ENCODE results near the gene RXFP4. TPM values are rescaled to one million over a fixed set of nuclear protein-coding genes. Genes with fewer than 3 reads are reported as not detected.

Gene RXFP4
- total and polyA plus RNA-seq, 9 of the 15 experiments (the other 6 are each of a cell fraction or from before 2014, with no cell fraction given) = 0.64 TPM; not detected in 8

DNA sequence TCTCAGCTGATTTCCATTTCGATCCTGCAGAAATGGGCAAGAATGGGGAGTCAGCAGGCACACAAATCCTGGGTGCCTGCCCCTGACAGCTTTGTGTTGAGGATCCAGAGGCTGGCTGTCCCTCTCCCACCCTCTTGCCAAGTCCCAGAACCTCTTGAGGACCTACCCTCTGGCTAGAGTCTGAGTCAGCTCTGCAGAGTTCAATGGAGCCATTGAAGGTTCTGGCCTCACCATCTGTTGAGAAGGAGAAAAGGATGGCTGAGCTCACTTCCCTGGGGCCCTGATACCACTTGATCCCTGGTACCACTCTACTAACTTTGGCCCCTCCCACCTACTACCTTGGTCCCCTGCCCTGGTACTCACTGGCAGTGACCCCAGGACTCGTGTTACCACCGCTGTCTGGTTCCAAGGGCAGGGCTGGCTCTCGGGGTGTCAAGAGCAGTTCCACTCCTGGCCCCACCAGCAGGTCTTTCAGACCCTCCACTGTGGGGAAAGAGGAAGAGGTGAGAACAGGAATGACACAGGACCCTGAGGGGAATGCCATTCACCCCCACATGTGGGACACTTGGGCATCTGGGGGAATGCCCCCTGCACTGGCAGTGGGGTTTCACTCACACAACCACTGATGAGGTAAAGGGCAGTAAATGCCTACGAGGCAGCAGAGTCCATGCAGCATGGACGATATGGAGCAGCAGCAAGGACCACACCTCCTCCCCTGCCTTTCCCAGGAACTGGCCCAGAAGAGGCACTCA is 10.5 kb downstream of the RXFP4 start (continued):
- TF ChIP-seq ZNF146 (CRISPR knock-in tag; IDR thresholded peaks at IDR 0.05; ENCODE audit: unreplicated experiment) (no peak), SAFB (IDR thresholded peaks at IDR 0.05; ENCODE audit: borderline replicate concordance, low read depth, low read length) (no peak)
- TF ChIP-seq, protein P1, sequence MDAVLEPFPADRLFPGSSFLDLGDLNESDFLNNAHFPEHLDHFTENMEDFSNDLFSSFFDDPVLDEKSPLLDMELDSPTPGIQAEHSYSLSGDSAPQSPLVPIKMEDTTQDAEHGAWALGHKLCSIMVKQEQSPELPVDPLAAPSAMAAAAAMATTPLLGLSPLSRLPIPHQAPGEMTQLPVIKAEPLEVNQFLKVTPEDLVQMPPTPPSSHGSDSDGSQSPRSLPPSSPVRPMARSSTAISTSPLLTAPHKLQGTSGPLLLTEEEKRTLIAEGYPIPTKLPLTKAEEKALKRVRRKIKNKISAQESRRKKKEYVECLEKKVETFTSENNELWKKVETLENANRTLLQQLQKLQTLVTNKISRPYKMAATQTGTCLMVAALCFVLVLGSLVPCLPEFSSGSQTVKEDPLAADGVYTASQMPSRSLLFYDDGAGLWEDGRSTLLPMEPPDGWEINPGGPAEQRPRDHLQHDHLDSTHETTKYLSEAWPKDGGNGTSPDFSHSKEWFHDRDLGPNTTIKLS (IDR thresholded peaks at IDR 0.05; ENCODE audit: borderline replicate concordance, low read depth) = no peak

DNA sequence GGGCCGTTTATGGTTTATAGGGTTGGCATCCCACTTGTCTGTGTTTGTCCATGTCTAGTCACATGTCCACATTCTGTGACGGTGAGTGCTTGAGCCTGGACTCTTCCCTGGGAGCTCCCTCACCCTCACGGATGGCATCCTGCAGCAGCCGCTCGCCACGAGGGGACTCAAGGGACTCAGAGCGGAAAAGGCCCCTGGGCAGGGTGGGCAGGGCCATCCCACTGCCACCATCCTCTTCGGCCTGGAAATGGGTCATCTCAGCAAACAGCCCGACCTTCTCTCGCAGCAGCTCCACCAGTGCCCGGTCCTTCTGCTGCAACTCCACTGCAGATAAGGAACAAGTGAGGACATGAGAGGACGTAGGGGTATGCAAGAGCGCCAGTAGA is 11.1 kb downstream of the RXFP4 start:
- FAIRE-seq = no peak
- Histone ChIP-seq H2AFZ (ENCODE audit: low read depth, low read length) (no peak overlapping the region), H3K27ac (ENCODE audit: extremely low read depth, low read depth, low read length) (no peak overlapping the region), H3K9me1 (ENCODE audit: control insufficient read depth, insufficient read depth, low read length) (peaks cover 4% of the 10 kb centered on the region), H3K4me1 (replicated peaks in 1 of 2; ENCODE audit: control insufficient read depth in 2 of 2, insufficient read depth in 2 of 2, low read length in 2 of 2) (no peaks in the 10 kb centered on the region; a peak in 1 of 5 replicates), H3K36me3 (ENCODE audit: control insufficient read depth, insufficient read depth, low read length) (peaks cover 84% of the 10 kb centered on the region), H3K4me3 (no peak overlapping the region), H3K79me2 (ENCODE audit: control insufficient read depth, insufficient read depth, low read length) (no peaks in the 10 kb centered on the region), H3K27me3 (ENCODE audit: control insufficient read depth in 2 of 2, insufficient read depth in 2 of 2, low read length in 2 of 2) (no peaks in the 10 kb centered on the region), H3K4me2 (ENCODE audit: insufficient read depth, low read length) (no peak overlapping the region), H3K9me3 (replicated peaks; ENCODE audit: control insufficient read depth, insufficient read depth, low read depth, low read length) (no peaks in the 10 kb centered on the region), H4K20me1 (replicated peaks; ENCODE audit: control insufficient read depth, insufficient read depth, low read length) (no peaks in the 10 kb centered on the region), H3K9ac (ENCODE audit: insufficient read depth in 1 of 2, low read depth in 2 of 2, low read length in 2 of 2) (no peak overlapping the region)
- ChIA-PET POLR2A (interaction anchor here (0.6 to 1.2 kb wide), 3 partner anchors 11 to 294 kb away, joined by 3 read pairs; no protein-coding TSS in a partner anchor), CTCF (ENCODE audit: low intra/inter-chr PET ratio) (no interaction called here)
- intact Hi-C loops (cut with micrococcal nuclease) = no loop called here
- in situ Hi-C loops (cut with MboI) = no loop called here
- DNase-seq (ENCODE audit: extremely low read depth in 1 of 4, low spot score in 3 of 4) = no peak
- TF ChIP-seq, protein P2, sequence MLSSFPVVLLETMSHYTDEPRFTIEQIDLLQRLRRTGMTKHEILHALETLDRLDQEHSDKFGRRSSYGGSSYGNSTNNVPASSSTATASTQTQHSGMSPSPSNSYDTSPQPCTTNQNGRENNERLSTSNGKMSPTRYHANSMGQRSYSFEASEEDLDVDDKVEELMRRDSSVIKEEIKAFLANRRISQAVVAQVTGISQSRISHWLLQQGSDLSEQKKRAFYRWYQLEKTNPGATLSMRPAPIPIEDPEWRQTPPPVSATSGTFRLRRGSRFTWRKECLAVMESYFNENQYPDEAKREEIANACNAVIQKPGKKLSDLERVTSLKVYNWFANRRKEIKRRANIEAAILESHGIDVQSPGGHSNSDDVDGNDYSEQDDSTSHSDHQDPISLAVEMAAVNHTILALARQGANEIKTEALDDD (IDR thresholded peaks at IDR 0.05) = no peak
- TF ChIP-seq RBM15 (IDR thresholded peaks at IDR 0.05; ENCODE audit: insufficient read depth, low read length) = no peak
- TF ChIP-seq, protein P3, sequence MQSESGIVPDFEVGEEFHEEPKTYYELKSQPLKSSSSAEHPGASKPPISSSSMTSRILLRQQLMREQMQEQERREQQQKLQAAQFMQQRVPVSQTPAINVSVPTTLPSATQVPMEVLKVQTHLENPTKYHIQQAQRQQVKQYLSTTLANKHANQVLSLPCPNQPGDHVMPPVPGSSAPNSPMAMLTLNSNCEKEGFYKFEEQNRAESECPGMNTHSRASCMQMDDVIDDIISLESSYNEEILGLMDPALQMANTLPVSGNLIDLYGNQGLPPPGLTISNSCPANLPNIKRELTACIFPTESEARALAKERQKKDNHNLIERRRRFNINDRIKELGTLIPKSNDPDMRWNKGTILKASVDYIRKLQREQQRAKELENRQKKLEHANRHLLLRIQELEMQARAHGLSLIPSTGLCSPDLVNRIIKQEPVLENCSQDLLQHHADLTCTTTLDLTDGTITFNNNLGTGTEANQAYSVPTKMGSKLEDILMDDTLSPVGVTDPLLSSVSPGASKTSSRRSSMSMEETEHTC (IDR thresholded peaks at IDR 0.05) = no peak
- 0 out of 2 replicates have a peak, but pooled peaks have one; percentile 0 for TF ChIP-seq POLR2A (conservative IDR thresholded peaks at IDR 0.05)
- TF ChIP-seq FOSL1 (tag; conservative IDR thresholded peaks at IDR 0.05) = no peak
- no peak for TF ChIP-seq TEAD2 (tag; IDR thresholded peaks at IDR 0.05)
- TF ChIP-seq HEY1 (CRISPR knock-in tag; IDR thresholded peaks at IDR 0.05; ENCODE audit: borderline replicate concordance) = no peak
- TF ChIP-seq POLR2G (IDR thresholded peaks at IDR 0.05; ENCODE audit: low read depth, low read length) = peak; percentile 52
- TF ChIP-seq ZNF766 (CRISPR knock-in tag; conservative IDR thresholded peaks at IDR 0.05) = no peak
- no peak for TF ChIP-seq NFE2 (IDR thresholded peaks at IDR 0.05; ENCODE audit: low read depth)
- TF ChIP-seq CTBP1 (IDR thresholded peaks at IDR 0.05; ENCODE audit: borderline replicate concordance) = no peak
- TF ChIP-seq ZNF174 (CRISPR knock-in tag; IDR thresholded peaks at IDR 0.05) = no peak
- TF ChIP-seq POLR2AphosphoS2 (IDR thresholded peaks at IDR 0.05; ENCODE audit: low read length) = no peak
- TF ChIP-seq ZNF146 (CRISPR knock-in tag; IDR thresholded peaks at IDR 0.05; ENCODE audit: unreplicated experiment) = no peak
- no peak for TF ChIP-seq DMBX1 (CRISPR knock-in tag; IDR thresholded peaks at IDR 0.05; ENCODE audit: borderline replicate concordance)
- BruUV-seq (replicated peaks) = no TSS peak
- no peak for ATAC-seq
- WGBS (ENCODE audit: insufficient coverage, low coverage, missing lambda C conversion rate) = 90% methylated on average over 10 of the region's 13 CpGs
